ENCODE data around the gene CRABP2.

Gene CRABP2

GRCh38 chr1:156659661-156659987 is 45.8 kb downstream of the CRABP2 start:
- Histone ChIP-seq H3K79me2 (ENCODE audit: insufficient read depth, low read length) (no peaks in the 10 kb centered on the region), H3K27ac (ENCODE audit: low read depth, low read length) (no peak overlapping the region), H3K4me3 (ENCODE audit: insufficient read depth, low read length, poor library complexity, severe bottlenecking) (no peak overlapping the region), H4K20me1 (ENCODE audit: low read depth, low read length) (no peaks in the 10 kb centered on the region), H3K9ac (ENCODE audit: low read length) (no peak overlapping the region), H3K9me3 (ENCODE audit: insufficient read depth, low read length) (no peaks in the 10 kb centered on the region), H3K4me2 (ENCODE audit: low read depth, low read length, poor library complexity, severe bottlenecking) (no peak overlapping the region), H3F3A (ENCODE audit: insufficient read depth) (no peaks in the 10 kb centered on the region), H3K27me3 (ENCODE audit: low read length) (no peaks in the 10 kb centered on the region), H3K9me2 (replicated peaks; ENCODE audit: insufficient read depth, low read length) (no peaks in the 10 kb centered on the region), H2AFZ (ENCODE audit: low read depth, low read length, severe bottlenecking) (no peak overlapping the region), H3K36me3 (ENCODE audit: low read length) (no peaks in the 10 kb centered on the region)
- TF ChIP-seq CTCF (IDR thresholded peaks at IDR 0.05; ENCODE audit: insufficient read depth, low read length, poor library complexity, severe bottlenecking) = no peak
- no peak for TF ChIP-seq EZH2phosphoT487 (conservative IDR thresholded peaks at IDR 0.05; ENCODE audit: low read length)

GRCh38 chr1:156658945-156659574 is 46.3 kb downstream of the CRABP2 start:
- Histone ChIP-seq H3K9ac (ENCODE audit: low read length) (no peak overlapping the region), H4K20me1 (ENCODE audit: low read depth, low read length) (no peaks in the 10 kb centered on the region), H3K9me2 (replicated peaks; ENCODE audit: insufficient read depth, low read length) (no peaks in the 10 kb centered on the region), H3K9me3 (ENCODE audit: insufficient read depth, low read length) (no peaks in the 10 kb centered on the region), H3F3A (ENCODE audit: insufficient read depth) (no peaks in the 10 kb centered on the region), H2AFZ (ENCODE audit: low read depth, low read length, severe bottlenecking) (no peak overlapping the region), H3K27ac (ENCODE audit: low read depth, low read length) (no peak overlapping the region), H3K36me3 (ENCODE audit: low read length) (no peaks in the 10 kb centered on the region), H3K4me3 (ENCODE audit: insufficient read depth, low read length, poor library complexity, severe bottlenecking) (no peak overlapping the region), H3K27me3 (ENCODE audit: low read length) (no peaks in the 10 kb centered on the region), H3K79me2 (ENCODE audit: insufficient read depth, low read length) (no peaks in the 10 kb centered on the region), H3K4me2 (ENCODE audit: low read depth, low read length, poor library complexity, severe bottlenecking) (no peak overlapping the region)
- TF ChIP-seq EZH2phosphoT487 (conservative IDR thresholded peaks at IDR 0.05; ENCODE audit: low read length) = no peak
- no peak for TF ChIP-seq CTCF (IDR thresholded peaks at IDR 0.05; ENCODE audit: insufficient read depth, low read length, poor library complexity, severe bottlenecking)

- Histone ChIP-seq H3K4me2 (ENCODE audit: low read depth, low read length, poor library complexity, severe bottlenecking) (no peak overlapping the region), H3K79me2 (ENCODE audit: insufficient read depth, low read length) (no peaks in the 10 kb centered on the region), H3K27me3 (ENCODE audit: low read length) (no peaks in the 10 kb centered on the region), H3F3A (ENCODE audit: insufficient read depth) (no peaks in the 10 kb centered on the region), H3K9ac (ENCODE audit: low read length) (no peak overlapping the region), H3K36me3 (ENCODE audit: low read length) (no peaks in the 10 kb centered on the region), H4K20me1 (ENCODE audit: low read depth, low read length) (no peaks in the 10 kb centered on the region), H3K9me3 (ENCODE audit: insufficient read depth, low read length) (no peaks in the 10 kb centered on the region), H3K27ac (ENCODE audit: low read depth, low read length) (no peak overlapping the region), H2AFZ (ENCODE audit: low read depth, low read length, severe bottlenecking) (no peak overlapping the region), H3K9me2 (replicated peaks; ENCODE audit: insufficient read depth, low read length) (no peaks in the 10 kb centered on the region), H3K4me3 (ENCODE audit: insufficient read depth, low read length, poor library complexity, severe bottlenecking) (no peak overlapping the region)
- no peak for TF ChIP-seq EZH2phosphoT487 (conservative IDR thresholded peaks at IDR 0.05; ENCODE audit: low read length)
- TF ChIP-seq CTCF (IDR thresholded peaks at IDR 0.05; ENCODE audit: insufficient read depth, low read length, poor library complexity, severe bottlenecking) = no peak
Measured at GRCh38 chr1:156658496-156658895, 46.9 kb downstream of the CRABP2 start.

Measured in SU-DHL-6 (cell line).